ENCODE data around the gene FER. TPM values are rescaled to one million over a fixed set of nuclear protein-coding genes. Genes with fewer than 3 reads are reported as not detected.
A peak's percentile ranks its signal among the peaks of the same experiment; 100 is the strongest.

FER gene
- total RNA-seq, 1 experiment from 2014 or later = 20.6 TPM

DNA sequence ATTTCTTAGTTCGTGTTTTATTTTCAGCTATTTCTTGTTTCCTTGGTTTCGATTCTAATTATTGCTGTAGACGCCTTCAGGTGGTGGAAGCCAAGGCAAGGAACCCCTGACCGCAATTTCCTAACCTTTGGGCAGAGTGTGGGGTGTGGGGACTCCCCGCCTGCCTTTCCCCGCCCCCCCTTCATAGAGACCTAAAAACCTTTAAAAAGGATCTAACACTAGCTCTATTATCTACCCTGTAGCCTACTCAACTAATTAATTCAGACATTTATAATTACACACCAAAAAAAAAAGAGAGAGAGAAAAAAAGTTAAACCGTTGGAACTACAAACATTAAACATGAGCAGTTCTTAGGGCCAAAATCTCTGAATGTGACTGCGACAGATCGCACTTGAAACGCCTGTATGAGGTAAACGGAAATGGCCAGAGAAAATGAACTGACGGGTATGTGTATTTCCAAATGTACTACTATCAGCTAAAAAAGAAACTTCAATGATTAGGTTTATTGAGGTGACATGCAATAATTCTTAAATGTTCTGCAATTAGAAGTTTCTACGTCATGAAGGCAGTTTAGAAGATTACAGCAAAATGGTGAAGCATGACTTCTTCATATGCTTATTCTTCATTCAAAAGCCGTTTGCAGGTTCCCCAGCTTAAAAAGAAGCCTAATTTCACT lies 19.0 kb upstream of the FER start:
- Histone ChIP-seq H3K4me2 (peak overlapping the region; percentile 88), H3K79me2 (ENCODE audit: low read depth) (no peaks in the 10 kb centered on the region), H4K20me1 (ENCODE audit: insufficient read depth) (no peaks in the 10 kb centered on the region), H3K9me2 (ENCODE audit: insufficient read depth) (no peaks in the 10 kb centered on the region), H2AFZ (peak overlapping the region; percentile 95), H3K9me3 (ENCODE audit: insufficient read depth, low read depth) (no peaks in the 10 kb centered on the region), H3K27ac (peak overlapping the region; percentile 78), H3K4me1 (replicated peaks; ENCODE audit: insufficient read depth) (peaks cover 37% of the 10 kb centered on the region), H3K36me3 (ENCODE audit: low read depth) (no peaks in the 10 kb centered on the region), H3K4me3 (peak overlapping the region; percentile 73), H3K27me3 (ENCODE audit: insufficient read depth, low read depth) (no peaks in the 10 kb centered on the region), H3F3A (ENCODE audit: insufficient read depth, low read depth) (peaks cover 12% of the 10 kb centered on the region; the same call in 1 of the 2 replicates)
- TSS peak; percentile 93 for BruUV-seq (replicated peaks)
- no peak for TF ChIP-seq EZH2 (IDR thresholded peaks at IDR 0.05; ENCODE audit: low read depth)
- TF ChIP-seq, protein P1, sequence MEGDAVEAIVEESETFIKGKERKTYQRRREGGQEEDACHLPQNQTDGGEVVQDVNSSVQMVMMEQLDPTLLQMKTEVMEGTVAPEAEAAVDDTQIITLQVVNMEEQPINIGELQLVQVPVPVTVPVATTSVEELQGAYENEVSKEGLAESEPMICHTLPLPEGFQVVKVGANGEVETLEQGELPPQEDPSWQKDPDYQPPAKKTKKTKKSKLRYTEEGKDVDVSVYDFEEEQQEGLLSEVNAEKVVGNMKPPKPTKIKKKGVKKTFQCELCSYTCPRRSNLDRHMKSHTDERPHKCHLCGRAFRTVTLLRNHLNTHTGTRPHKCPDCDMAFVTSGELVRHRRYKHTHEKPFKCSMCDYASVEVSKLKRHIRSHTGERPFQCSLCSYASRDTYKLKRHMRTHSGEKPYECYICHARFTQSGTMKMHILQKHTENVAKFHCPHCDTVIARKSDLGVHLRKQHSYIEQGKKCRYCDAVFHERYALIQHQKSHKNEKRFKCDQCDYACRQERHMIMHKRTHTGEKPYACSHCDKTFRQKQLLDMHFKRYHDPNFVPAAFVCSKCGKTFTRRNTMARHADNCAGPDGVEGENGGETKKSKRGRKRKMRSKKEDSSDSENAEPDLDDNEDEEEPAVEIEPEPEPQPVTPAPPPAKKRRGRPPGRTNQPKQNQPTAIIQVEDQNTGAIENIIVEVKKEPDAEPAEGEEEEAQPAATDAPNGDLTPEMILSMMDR (conservative IDR thresholded peaks at IDR 0.05) = no peak
- POLR2A ChIA-PET (ENCODE audit: unreplicated experiment) = interaction anchor here (0.5 to 1.3 kb wide), 4 partner anchors 19 to 682 kb away, joined by 3 to 5 read pairs (median 4); no protein-coding TSS in a partner anchor
- intact Hi-C loops (cut with micrococcal nuclease; ENCODE audit: unreplicated experiment) = loop anchor here (1.0 to 2.0 kb wide), 2 partner anchors 20 to 960 kb away; partner anchors contain the start of gene MAN2A1
- DNase-seq = no peak
- CTCF ChIA-PET = interaction anchor here (0.6 kb wide), 1 partner anchor 299 kb away, joined by 7 read pairs; no protein-coding TSS in a partner anchor

DNA sequence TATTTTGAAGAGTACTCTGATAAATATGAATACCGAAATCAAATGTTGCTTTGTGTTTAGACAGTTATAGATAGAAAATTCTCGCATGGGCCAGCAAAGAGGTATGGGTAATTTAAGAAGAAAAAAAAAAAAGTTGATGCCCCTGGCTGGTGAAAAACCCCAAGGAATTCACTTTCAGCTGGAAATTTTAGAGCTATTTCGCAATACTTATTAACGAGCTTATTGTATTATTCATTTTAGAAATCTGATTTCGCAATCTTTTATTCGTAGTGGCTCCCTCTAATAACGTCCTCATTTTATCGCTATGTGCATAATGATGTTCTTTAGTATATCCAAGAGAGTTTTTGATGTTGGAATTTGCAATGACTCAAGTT lies 18.5 kb upstream of the FER start:
- Histone ChIP-seq H3K4me2 (peak overlapping the region; percentile 88), H3K4me1 (replicated peaks; ENCODE audit: insufficient read depth) (peaks cover 37% of the 10 kb centered on the region), H3K79me2 (ENCODE audit: low read depth) (no peaks in the 10 kb centered on the region), H3K27me3 (ENCODE audit: insufficient read depth, low read depth) (no peaks in the 10 kb centered on the region), H2AFZ (no peak overlapping the region), H3K9me2 (ENCODE audit: insufficient read depth) (no peaks in the 10 kb centered on the region), H3K27ac (no peak overlapping the region), H4K20me1 (ENCODE audit: insufficient read depth) (no peaks in the 10 kb centered on the region), H3K9me3 (ENCODE audit: insufficient read depth, low read depth) (no peaks in the 10 kb centered on the region), H3K4me3 (peak overlapping the region; percentile 73; the same call in 1 of the 2 replicates), H3K36me3 (ENCODE audit: low read depth) (no peaks in the 10 kb centered on the region), H3F3A (ENCODE audit: insufficient read depth, low read depth) (peaks cover 12% of the 10 kb centered on the region; the same call in 1 of the 2 replicates)
- TF ChIP-seq, protein P1 (conservative IDR thresholded peaks at IDR 0.05) = no peak
- TF ChIP-seq EZH2 (IDR thresholded peaks at IDR 0.05; ENCODE audit: low read depth) = no peak
- DNase-seq = no peak
- CTCF ChIA-PET = interaction anchor here (0.6 kb wide), 1 partner anchor 300 kb away, joined by 7 read pairs; no protein-coding TSS in a partner anchor
- POLR2A ChIA-PET (ENCODE audit: unreplicated experiment) = interaction anchor here (0.6 kb wide), 1 partner anchor 1011 kb away, joined by 7 read pairs; no protein-coding TSS in a partner anchor
- no TSS peak for BruUV-seq (replicated peaks)
- intact Hi-C loops (cut with micrococcal nuclease; ENCODE audit: unreplicated experiment) = loop anchor here (2.0 kb wide), 1 partner anchor 960 kb away; the partner anchor contains the start of gene MAN2A1

DNA sequence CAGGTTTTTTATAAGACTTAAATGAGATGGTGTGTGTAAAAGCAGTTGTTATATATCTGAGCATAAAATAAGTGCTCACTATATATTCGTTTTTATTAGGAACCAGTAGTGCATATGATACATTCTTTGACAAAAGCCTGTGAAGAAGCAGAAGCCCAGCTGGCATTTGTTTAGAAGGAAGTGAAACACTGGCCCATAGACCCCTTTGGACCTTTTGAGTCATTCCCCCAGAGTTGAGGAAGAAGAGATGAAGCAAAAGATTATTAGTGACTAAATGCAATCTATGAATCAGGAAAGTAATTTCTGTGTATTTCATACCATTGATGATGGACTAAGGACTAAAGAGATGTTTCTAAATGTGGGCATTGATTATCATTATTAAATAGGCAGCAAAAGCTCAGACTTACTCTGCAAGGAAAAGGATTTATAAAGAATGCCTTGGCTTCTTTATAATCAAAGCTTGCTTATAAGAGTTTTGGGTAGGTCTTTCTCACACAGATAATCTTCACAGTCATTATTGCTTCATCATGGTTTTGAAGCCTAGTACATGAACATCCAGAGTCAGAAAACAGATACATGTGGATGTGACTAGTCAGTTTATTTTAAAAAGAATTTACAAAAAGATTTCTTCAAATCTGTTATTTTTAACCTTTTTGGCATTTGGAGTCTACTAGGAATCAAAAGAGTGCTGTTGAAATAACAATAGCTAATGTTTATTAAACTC lies 16.9 kb upstream of the FER start:
- no TSS peak for BruUV-seq (replicated peaks)
- POLR2A ChIA-PET (ENCODE audit: unreplicated experiment) = no interaction called here
- CTCF ChIA-PET = no interaction called here

More for the DNA sequence above, 16.9 kb upstream of the FER start:
- Histone ChIP-seq H4K20me1 (ENCODE audit: insufficient read depth) (no peaks in the 10 kb centered on the region), H3K4me2 (0 out of 2 replicates have a peak overlapping the region, but pooled peaks have one; percentile 4), H3K9me2 (ENCODE audit: insufficient read depth) (no peaks in the 10 kb centered on the region), H3K79me2 (ENCODE audit: low read depth) (no peaks in the 10 kb centered on the region), H3K4me1 (replicated peaks; ENCODE audit: insufficient read depth) (peaks cover 37% of the 10 kb centered on the region), H3K27ac (no peak overlapping the region), H3F3A (ENCODE audit: insufficient read depth, low read depth) (peaks cover 12% of the 10 kb centered on the region; the same call in 1 of the 2 replicates), H3K36me3 (ENCODE audit: low read depth) (no peaks in the 10 kb centered on the region), H2AFZ (no peak overlapping the region), H3K4me3 (no peak overlapping the region), H3K27me3 (ENCODE audit: insufficient read depth, low read depth) (no peaks in the 10 kb centered on the region), H3K9me3 (ENCODE audit: insufficient read depth, low read depth) (no peaks in the 10 kb centered on the region)
- TF ChIP-seq, protein P1 (conservative IDR thresholded peaks at IDR 0.05) = no peak
- no peak for TF ChIP-seq EZH2 (IDR thresholded peaks at IDR 0.05; ENCODE audit: low read depth)
- DNase-seq = no peak
- intact Hi-C loops (cut with micrococcal nuclease; ENCODE audit: unreplicated experiment) = no loop called here
